ENCODE measurements around the gene COL18A1.

- no peak for TF ChIP-seq CTCF (IDR thresholded peaks at IDR 0.05)
- TF ChIP-seq POLR2AphosphoS5 (IDR thresholded peaks at IDR 0.05) = no peak
- TF ChIP-seq POLR2A (IDR thresholded peaks at IDR 0.05) = no peak
- TF ChIP-seq EP300 (IDR thresholded peaks at IDR 0.05; ENCODE audit: low read depth) = no peak
Measured at GRCh38 chr21:45486443-45487160, 81.6 kb downstream of the COL18A1 start.

Measured in transverse colon (tissue), 4 donors.